Esophagus squamous epithelium (tissue), 4 donors: Measurements from ENCODE around the gene PDLIM5.

Source experiments
- POLR2A ChIP-seq, 4 donors: fragments of 450-650 bp; IDR thresholded peaks; one replicate each; pipeline ENCODE4 v1.6.1; 2017; ENCODE audit warnings: antibody characterized with exemption in 4 of 4, mild to moderate bottlenecking in 4 of 4, moderate library complexity in 3 of 4
- TF ChIP-seq, protein P1 (sequence below), 6 experiments: fragments of 450-650 bp in 4 of 6; fragments of 200-600 bp in 2 of 6; sonication (generic) in 2 of 6; IDR thresholded peaks; one replicate each; pipeline ENCODE4 v1.5.1; 2016 to 2019; ENCODE audit warnings: antibody characterized with exemption in 6 of 6, mild to moderate bottlenecking in 4 of 6, moderate library complexity in 4 of 6

DNA sequence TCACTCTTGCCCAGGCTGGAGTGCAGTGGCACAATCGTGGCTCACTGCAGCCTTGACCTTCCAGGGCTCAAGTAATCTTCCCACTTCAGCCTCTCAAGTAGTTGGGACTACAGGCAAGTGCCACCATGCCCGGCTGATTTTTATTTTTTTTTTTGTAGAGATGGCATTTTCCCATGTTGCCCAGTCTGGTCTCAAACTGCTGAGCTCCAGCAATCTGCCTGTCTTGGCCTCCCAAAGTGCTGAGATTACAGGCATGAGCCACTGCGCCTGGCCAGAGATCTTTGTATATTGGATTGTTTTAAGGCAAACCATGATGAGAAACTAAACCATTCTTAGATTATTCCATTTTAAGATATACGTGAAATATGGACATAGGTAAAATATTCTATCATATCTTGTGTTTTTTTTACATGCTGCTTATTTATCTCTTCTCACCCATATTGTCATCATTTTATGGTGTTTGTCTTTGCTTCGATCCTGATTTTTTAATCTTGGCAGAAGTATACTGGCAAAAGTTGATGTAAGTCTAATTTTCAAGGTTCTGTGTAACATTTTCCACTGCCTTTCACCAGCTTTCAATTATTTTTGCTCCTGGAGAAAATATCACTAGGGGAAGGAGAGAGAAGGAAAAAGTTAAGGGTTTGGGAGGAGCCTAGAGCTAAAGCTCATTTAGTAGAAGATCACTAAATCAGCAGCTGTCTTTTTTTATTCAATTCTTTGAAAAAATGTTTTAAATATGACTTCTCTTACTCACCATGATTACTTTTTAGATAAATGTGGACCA, 27.8 kb downstream of the PDLIM5 start:
- no peak for TF ChIP-seq POLR2A (IDR thresholded peaks at IDR 0.05)
- TF ChIP-seq, protein P1, sequence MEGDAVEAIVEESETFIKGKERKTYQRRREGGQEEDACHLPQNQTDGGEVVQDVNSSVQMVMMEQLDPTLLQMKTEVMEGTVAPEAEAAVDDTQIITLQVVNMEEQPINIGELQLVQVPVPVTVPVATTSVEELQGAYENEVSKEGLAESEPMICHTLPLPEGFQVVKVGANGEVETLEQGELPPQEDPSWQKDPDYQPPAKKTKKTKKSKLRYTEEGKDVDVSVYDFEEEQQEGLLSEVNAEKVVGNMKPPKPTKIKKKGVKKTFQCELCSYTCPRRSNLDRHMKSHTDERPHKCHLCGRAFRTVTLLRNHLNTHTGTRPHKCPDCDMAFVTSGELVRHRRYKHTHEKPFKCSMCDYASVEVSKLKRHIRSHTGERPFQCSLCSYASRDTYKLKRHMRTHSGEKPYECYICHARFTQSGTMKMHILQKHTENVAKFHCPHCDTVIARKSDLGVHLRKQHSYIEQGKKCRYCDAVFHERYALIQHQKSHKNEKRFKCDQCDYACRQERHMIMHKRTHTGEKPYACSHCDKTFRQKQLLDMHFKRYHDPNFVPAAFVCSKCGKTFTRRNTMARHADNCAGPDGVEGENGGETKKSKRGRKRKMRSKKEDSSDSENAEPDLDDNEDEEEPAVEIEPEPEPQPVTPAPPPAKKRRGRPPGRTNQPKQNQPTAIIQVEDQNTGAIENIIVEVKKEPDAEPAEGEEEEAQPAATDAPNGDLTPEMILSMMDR (IDR thresholded peaks at IDR 0.05) = no peak
